ENCODE results near the gene CNIH1. TPM values are rescaled to one million over a fixed set of nuclear protein-coding genes. Genes with fewer than 3 reads are reported as not detected.

Gene CNIH1
- total RNA-seq = 100 to 1,000 TPM in 3 of 4 donors, 10 to 100 TPM in 1; 40.8 to 184 (median 152) TPM

GRCh38 chr14:54440873-54441868, at the start of gene CNIH1:
TSS of gene CNIH1 (minus strand) at chr14:54441374. CDS start at chr14:54441327, 47 bp downstream.
- Histone ChIP-seq H3K4me1 (peaks cover 10 to 37% (median 25%) of the 10 kb centered on the region in 4 donors), H3K9me3 (no peaks in the 10 kb centered on the region), H3K4me3 (peak within 1 kb of the TSS; percentile 49 to 86 (median 72)), H3K27ac (peak within 1 kb of the TSS; percentile 94 to 97 (median 96)), H3K27me3 (no peaks in the 10 kb centered on the region), H3K36me3 (no peaks in the 10 kb centered on the region)
- intact Hi-C loops (cut with DNase I; ENCODE audit: low total_unique reads) = no loop called here
- DNase-seq = peak; percentile 94
- in situ Hi-C loops (cut with MboI; ENCODE audit: low pct_ligation_motif_present in 1 of 4, low pct_unique_long_range_greater_than_20kb in 1 of 4, low sequenced_read_pairs in 3 of 4) = no loop called here
- TF ChIP-seq CTCF (IDR thresholded peaks at IDR 0.05) (peak; percentile 89 to 97 (median 94)), EP300 (IDR thresholded peaks at IDR 0.05; ENCODE audit: low read depth) (no peak), POLR2AphosphoS5 (IDR thresholded peaks at IDR 0.05) (peak; percentile 69 to 70 (median 70)), POLR2A (IDR thresholded peaks at IDR 0.05) (peak; percentile 62)
- WGBS, 2 donors (ENCODE audit: low coverage in 1 of 2) = 0% methylated on average over 10 to 99 of the region's 100 CpGs

DNA sequence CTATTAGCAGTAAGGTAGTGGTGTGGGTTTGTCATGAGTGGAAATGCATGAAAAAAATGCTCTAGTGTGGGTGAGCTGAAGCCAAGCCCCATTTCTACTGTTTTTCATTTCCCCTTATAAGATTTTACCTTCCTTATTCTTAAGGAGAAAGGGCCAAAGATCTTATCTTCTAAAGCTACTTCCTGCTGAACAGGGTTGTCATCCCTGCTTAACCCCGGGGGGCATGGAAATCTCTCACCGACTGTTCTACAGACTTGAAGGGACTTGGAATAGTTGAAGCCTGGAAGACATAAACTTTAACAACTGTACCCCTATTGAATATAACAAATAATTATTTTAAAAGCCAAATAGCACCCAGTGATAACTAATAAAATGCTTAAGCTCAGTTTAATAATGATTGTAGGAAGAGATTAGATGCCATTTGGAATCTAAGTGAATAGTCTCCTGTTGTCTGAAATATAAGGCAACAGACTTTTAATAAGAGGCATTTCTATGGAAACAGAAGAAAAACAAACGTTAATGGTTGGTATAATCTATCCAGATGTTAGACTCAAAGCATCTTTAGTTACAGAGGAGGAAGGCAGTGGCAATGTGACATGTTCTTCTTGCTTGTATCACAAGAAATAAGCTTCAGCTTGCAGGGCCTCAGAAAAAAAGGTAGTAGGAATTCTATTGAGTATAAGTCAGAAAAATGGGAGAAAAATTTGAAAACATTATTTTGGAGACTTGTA, 49.4 kb upstream of the CNIH1 start:
- no peak for TF ChIP-seq CTCF (IDR thresholded peaks at IDR 0.05)
- TF ChIP-seq EP300 (IDR thresholded peaks at IDR 0.05; ENCODE audit: low read depth) = no peak
- TF ChIP-seq POLR2AphosphoS5 (IDR thresholded peaks at IDR 0.05) = no peak
- TF ChIP-seq POLR2A (IDR thresholded peaks at IDR 0.05) = no peak
- in situ Hi-C loops (cut with MboI; ENCODE audit: low pct_ligation_motif_present in 1 of 4, low pct_unique_long_range_greater_than_20kb in 1 of 4, low sequenced_read_pairs in 3 of 4) = no loop called here
- no peaks in the 10 kb centered on the region for H3K36me3 ChIP-seq
- peaks cover 0 to 48% (median 31%) of the 10 kb centered on the region in 4 donors for H3K4me1 ChIP-seq
- H3K27ac ChIP-seq = no peak overlapping the region
- 42 to 53% methylated on average over 3 of the region's 3 CpGs for whole genome bisulfite sequencing, 2 donors (ENCODE audit: low coverage in 1 of 2)
- DNase-seq = no peak
- intact Hi-C loops (cut with DNase I; ENCODE audit: low total_unique reads) = no loop called here
- H3K9me3 ChIP-seq = no peaks in the 10 kb centered on the region
- no peaks in the 10 kb centered on the region for H3K27me3 ChIP-seq
- no peak overlapping the region for H3K4me3 ChIP-seq

GRCh38 chr14:54489731-54490444, 48.7 kb upstream of the CNIH1 start:
- DNase-seq = no peak
- intact Hi-C loops (cut with DNase I; ENCODE audit: low total_unique reads) = no loop called here
- peak overlapping the region in 3 of 4 donors; percentile 95 to 100 (median 96) for H3K4me3 ChIP-seq
- no peaks in the 10 kb centered on the region for H3K36me3 ChIP-seq
- TF ChIP-seq POLR2AphosphoS5 (IDR thresholded peaks at IDR 0.05) (no peak), POLR2A (IDR thresholded peaks at IDR 0.05) (no peak), CTCF (IDR thresholded peaks at IDR 0.05) (no peak), EP300 (IDR thresholded peaks at IDR 0.05; ENCODE audit: low read depth) (no peak)
- 88 to 100% methylated on average over 2 to 4 of the region's 4 CpGs for WGBS, 2 donors (ENCODE audit: low coverage in 1 of 2)
- no peaks in the 10 kb centered on the region for H3K9me3 ChIP-seq
- in situ Hi-C loops (cut with MboI; ENCODE audit: low pct_ligation_motif_present in 1 of 4, low pct_unique_long_range_greater_than_20kb in 1 of 4, low sequenced_read_pairs in 3 of 4) = no loop called here
- peaks cover 0 to 55% (median 34%) of the 10 kb centered on the region in 4 donors for H3K4me1 ChIP-seq
- no peaks in the 10 kb centered on the region for H3K27me3 ChIP-seq
- peak overlapping the region; percentile 97 to 99 (median 98) for H3K27ac ChIP-seq

All from transverse colon (tissue), 4 donors.